NK-92 treated with Interleukin-12 subunit alpha and Interleukin-12 subunit beta, amount 100 ng/mL, for 24 hours (cell line): Measurements from ENCODE around the gene SAP30L.

Experiments used
- DNase-seq: peaks from one replicate; lab custom pipeline; 2025; lab: John Stamatoyannopoulos, UW

Gene SAP30L

GRCh38 chr5:154465169-154465568 is 19.4 kb downstream of the SAP30L start:
- DNase-seq: peak; percentile 40

- no peak for DNase-seq
Measured at GRCh38 chr5:154466147-154466546, 20.4 kb downstream of the SAP30L start.

GRCh38 chr5:154466671-154467070 is 20.9 kb downstream of the SAP30L start:
- DNase-seq: no peak

- DNase-seq: peak; percentile 73
Measured at GRCh38 chr5:154467655-154468354, 22.0 kb downstream of the SAP30L start.

GRCh38 chr5:154470137-154470536 is 24.3 kb downstream of the SAP30L start:
- DNase-seq: no peak

GRCh38 chr5:154470947-154471870 is 25.4 kb downstream of the SAP30L start:
- DNase-seq: no peak

GRCh38 chr5:154472871-154473580 is 27.2 kb downstream of the SAP30L start:
- no peak for DNase-seq

GRCh38 chr5:154473581-154474283 is 27.9 kb downstream of the SAP30L start:
- DNase-seq: no peak

- no peak for DNase-seq
Measured at GRCh38 chr5:154474396-154475334, 28.9 kb downstream of the SAP30L start.

GRCh38 chr5:154475591-154476353 is 30.0 kb downstream of the SAP30L start:
- no peak for DNase-seq

GRCh38 chr5:154476354-154477205 is 30.8 kb downstream of the SAP30L start:
- DNase-seq: no peak

GRCh38 chr5:154477382-154478223 is 31.8 kb downstream of the SAP30L start:
- no peak for DNase-seq

GRCh38 chr5:154478224-154478565 is 32.4 kb downstream of the SAP30L start, which contains the start of gene HAND1:
Gene HAND1 (minus strand): TSS chr5:154478227. CDS start chr5:154478008, 219 bp downstream.
- no peak for DNase-seq

- no peak for DNase-seq
Measured at GRCh38 chr5:154478752-154479159, 33.0 kb downstream of the SAP30L start.

GRCh38 chr5:154479160-154479943 is 33.6 kb downstream of the SAP30L start:
- DNase-seq: no peak

GRCh38 chr5:154479944-154480750 is 34.4 kb downstream of the SAP30L start:
- DNase-seq: no peak
